A549 (cell line): ENCODE results near the gene PSMD8. TPM values are rescaled to one million over a fixed set of nuclear protein-coding genes. Genes with fewer than 3 reads are reported as not detected.

ENCODE experiments used
- ATAC-seq, 2 experiments: fragments of 200-7000 bp in 1 of 2; fragments of >200 bp in 1 of 2; cut with Nextera tagmentation in 1 of 2; cut with Tn5 transposase in 1 of 2; 3 replicates each; pipeline versions ENCODE4 v1.8.0 to v1.9.1; 2018 to 2020; ENCODE audit warnings: mild to moderate bottlenecking in 1 of 2, moderate library complexity in 1 of 2
- CTCF ChIA-PET: fragments of 300-600 bp; sonication (Branson Sonifier 250); formaldehyde crosslinking; extraction: SDS; loops from one replicate; lab custom pipeline; 2021; ENCODE audit warnings: antibody characterized with exemption, inconsistent platforms; lab: Yijun Ruan, JAX
- POLR2A ChIA-PET: fragments of 350-600 bp; formaldehyde crosslinking; extraction: SDS; loops from one replicate; lab custom pipeline; 2021; ENCODE audit warnings: antibody characterized with exemption, inconsistent platforms; lab: Yijun Ruan, JAX
- DNase-seq, 2 experiments: peaks; one replicate each; pipeline versions ENCODE4 v3.0.0 to v3.0.0-alpha.2; 2011 to 2016; ENCODE audit warnings: low read depth in 1 of 2, low spot score in 1 of 2
- FAIRE-seq: peaks from 2 replicates; lab custom pipeline; 2011; peaks lifted over from hg19 to GRCh38; lab: Jason Lieb, UNC
- H3K27ac ChIP-seq, 2 experiments: fragments of >200 bp; sonication (Bioruptor Twin); formaldehyde crosslinking; 3 replicates each; pipeline ENCODE4 v1.5.1; 2016 to 2017
- H3K4me1 ChIP-seq: fragments of >200 bp; sonication (Bioruptor Twin); formaldehyde crosslinking; 3 replicates; pipeline ENCODE4 v1.6.1; 2016
- H3K4me2 ChIP-seq: fragments of >200 bp; sonication (Bioruptor Twin); formaldehyde crosslinking; 3 replicates; pipeline ENCODE4 v1.6.1; 2016
- H3K4me3 ChIP-seq: fragments of >200 bp; sonication (Bioruptor Twin); formaldehyde crosslinking; 3 replicates; pipeline ENCODE4 v1.5.1; 2016
- H3K9me3 ChIP-seq: fragments of >200 bp; sonication (Bioruptor Twin); formaldehyde crosslinking; 3 replicates; pipeline ENCODE4 v1.6.1; 2016
- ATOH8 ChIP-seq: fragments of 250-450 bp; sonication (Bioruptor Pico); IDR thresholded peaks from 2 replicates; pipeline ENCODE4 v1.5.0; 2020; ENCODE audit warnings: low read depth, mild to moderate bottlenecking, moderate library complexity
- CBX8 ChIP-seq: fragments of 200-600 bp; sonication (generic); IDR thresholded peaks from 2 replicates; pipeline ENCODE4 v1.6.1; 2016
- FOSL2 ChIP-seq, 2 experiments: fragments of 450-650 bp in 1 of 2; fragments of >200 bp in 1 of 2; sonication (Bioruptor Twin) in 1 of 2; formaldehyde crosslinking; IDR thresholded peaks; 2 replicates each; pipeline versions ENCODE4 v1.5.0 to v1.6.1; 2016 to 2020; ENCODE audit warnings: mild to moderate bottlenecking in 1 of 2, moderate library complexity in 1 of 2
- GATA3 ChIP-seq: IDR thresholded peaks from 2 replicates; pipeline ENCODE4 v1.6.1; 2012; ENCODE audit warnings: borderline replicate concordance
- HES2 ChIP-seq: fragments of >200 bp; sonication (Bioruptor Twin); formaldehyde crosslinking; IDR thresholded peaks from 2 replicates; pipeline ENCODE4 v1.6.1; 2016
- HEYL ChIP-seq: fragments of 250-450 bp; sonication (Bioruptor Pico); IDR thresholded peaks from 2 replicates; pipeline ENCODE4 v1.8.0; 2021; ENCODE audit warnings: mild to moderate bottlenecking, moderate library complexity
- HMGXB4 ChIP-seq: fragments of 250-450 bp; sonication (Bioruptor Pico); IDR thresholded peaks from 2 replicates; pipeline ENCODE4 v1.5.0; 2021; ENCODE audit warnings: mild to moderate bottlenecking, moderate library complexity, borderline replicate concordance
- HOXA7 ChIP-seq: fragments of 250-450 bp; sonication (Bioruptor Pico); IDR thresholded peaks from 2 replicates; pipeline ENCODE4 v1.5.0; 2020; ENCODE audit warnings: mild to moderate bottlenecking, moderate library complexity
- HOXB5 ChIP-seq: fragments of 250-450 bp; sonication (Bioruptor Pico); IDR thresholded peaks from 2 replicates; pipeline ENCODE4 v1.5.0; 2020; ENCODE audit warnings: mild to moderate bottlenecking, moderate library complexity
- KDM5A ChIP-seq: fragments of 200-600 bp; sonication (generic); IDR thresholded peaks from 2 replicates; pipeline ENCODE4 v1.6.1; 2016; ENCODE audit warnings: antibody characterized with exemption, mild to moderate bottlenecking
- MAFK ChIP-seq: fragments of 450-650 bp; IDR thresholded peaks from 2 replicates; pipeline ENCODE4 v1.6.1; 2014; ENCODE audit not compliant: partially characterized antibody
- MAX ChIP-seq: IDR thresholded peaks from 2 replicates; pipeline ENCODE4 v1.6.1; 2012
- MYC ChIP-seq: IDR thresholded peaks from 2 replicates; pipeline ENCODE4 v1.6.1; 2012; ENCODE audit warnings: mild to moderate bottlenecking, inconsistent platforms, low read length, improper control_type of control experiment, borderline replicate concordance
- NPAS2 ChIP-seq: fragments of 250-450 bp; sonication (Bioruptor Pico); IDR thresholded peaks from 2 replicates; pipeline ENCODE4 v1.8.0; 2022; ENCODE audit warnings: mild to moderate bottlenecking, moderate library complexity, borderline replicate concordance
- PHF8 ChIP-seq: fragments of 200-600 bp; sonication (generic); IDR thresholded peaks from 2 replicates; pipeline ENCODE4 v1.6.1; 2016; ENCODE audit warnings: low read depth, mild to moderate bottlenecking, antibody characterized with exemption, moderate library complexity, borderline replicate concordance
- RFX5 ChIP-seq: fragments of 450-650 bp; IDR thresholded peaks from 2 replicates; pipeline ENCODE4 v1.7.1; 2014; ENCODE audit warnings: antibody characterized with exemption, mild to moderate bottlenecking, moderate library complexity
- RNF2 ChIP-seq: fragments of 200-600 bp; sonication (generic); IDR thresholded peaks from 2 replicates; pipeline ENCODE4 v1.6.1; 2016; ENCODE audit warnings: low read depth, mild to moderate bottlenecking, antibody characterized with exemption, moderate library complexity, borderline replicate concordance
- TP53 ChIP-seq: fragments of 250-450 bp; sonication (Bioruptor Pico); IDR thresholded peaks from 2 replicates; pipeline ENCODE4 v1.5.0; 2021; ENCODE audit warnings: mild to moderate bottlenecking, moderate library complexity
- ZSCAN20 ChIP-seq: fragments of 250-450 bp; sonication (Bioruptor Pico); IDR thresholded peaks from 2 replicates; pipeline ENCODE4 v1.8.0; 2022; ENCODE audit warnings: mild to moderate bottlenecking, moderate library complexity
- WGBS: methylation state at CpG from one replicate; pipeline ENCODE4 v1.1.6; 2017; ENCODE audit errors: missing lambda C conversion rate; 5-methylcytosine and 5-hydroxymethylcytosine counted together
- polyA plus RNA-seq, 4 experiments: library from polyadenylated mRNA; depleted of rRNA in 3 of 4; stranded (reverse); fragments of >200 nt; fragmentation: RNase III in 1 of 4; extraction: RNeasy Plus Mini Kit Qiagen cat#74134 plus additional on column Dnase treatment in 1 of 4; gene quantifications; 2 replicates in 3 of 4; 3 replicates in 1 of 4; pipeline ENCODE4 v1.2.3, GENCODE V29; 2011 to 2017
- TF ChIP-seq, protein P1 (sequence below): fragments of 200-600 bp; sonication (generic); IDR thresholded peaks from 2 replicates; pipeline ENCODE4 v1.6.1; 2016; ENCODE audit warnings: antibody characterized with exemption, mild to moderate bottlenecking, moderate library complexity
- TF ChIP-seq, protein P2 (sequence below): fragments of >200 bp; sonication (Bioruptor Twin); formaldehyde crosslinking; IDR thresholded peaks from 3 replicates; pipeline ENCODE4 v1.5.1; 2016

The PSMD8 gene
- polyA plus RNA-seq, 2 of the 4 experiments (the other 2 are of a cell fraction) = 437 to 456 TPM

DNA sequence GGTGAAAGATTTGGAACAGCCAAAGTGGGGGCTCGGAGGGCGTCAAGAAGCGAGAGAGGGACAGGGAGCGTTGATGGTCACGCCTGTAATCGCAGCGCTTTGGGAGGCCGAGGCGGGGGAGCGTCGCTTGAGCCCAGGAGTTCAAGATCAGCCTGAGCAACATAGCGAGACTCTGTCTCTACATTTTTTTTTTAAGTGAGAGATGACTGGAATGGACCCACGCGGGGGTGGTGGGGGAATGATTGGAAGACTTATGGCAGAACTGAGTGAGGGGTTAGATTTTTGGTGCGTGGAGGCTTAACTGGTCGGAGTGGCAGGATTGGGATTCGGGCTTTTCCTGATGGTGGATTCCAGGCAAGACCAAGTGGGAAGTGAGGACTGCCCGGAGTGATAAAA, 725 bp downstream of the PSMD8 start:
- ChIA-PET POLR2A (interaction anchor here (1.0 to 3.5 kb wide), 10 partner anchors 7 to 148 kb away, joined by 3 to 89 read pairs (median 12); partner anchors contain the start of genes C19orf33, CATSPERG, FAM98C and GGN), CTCF (interaction anchor here (0.9 to 7.3 kb wide), 19 partner anchors 10 to 171 kb away, joined by 3 to 67 read pairs (median 8); partner anchors contain the start of genes CATSPERG, FAM98C, GGN and KCNK6)
- Histone ChIP-seq H3K9me3 (no peaks in the 10 kb centered on the region), H3K4me1 (peaks cover 17% of the 10 kb centered on the region), H3K27ac (peak overlapping the region; percentile 88 to 91), H3K4me3 (peak overlapping the region; percentile 78), H3K4me2 (peak overlapping the region; percentile 99)
- no peak for TF ChIP-seq ZSCAN20 (CRISPR knock-in tag)
- peak; percentile 48; the same call in 1 of the 2 replicates for TF ChIP-seq KDM5A
- ATAC-seq = peak in 1 of 2 experiments; percentile 42; a peak in 4 of 6 replicates
- no peak for DNase-seq
- no peak for FAIRE-seq
- WGBS = 2% methylated on average over 18 of the region's 18 CpGs

DNA sequence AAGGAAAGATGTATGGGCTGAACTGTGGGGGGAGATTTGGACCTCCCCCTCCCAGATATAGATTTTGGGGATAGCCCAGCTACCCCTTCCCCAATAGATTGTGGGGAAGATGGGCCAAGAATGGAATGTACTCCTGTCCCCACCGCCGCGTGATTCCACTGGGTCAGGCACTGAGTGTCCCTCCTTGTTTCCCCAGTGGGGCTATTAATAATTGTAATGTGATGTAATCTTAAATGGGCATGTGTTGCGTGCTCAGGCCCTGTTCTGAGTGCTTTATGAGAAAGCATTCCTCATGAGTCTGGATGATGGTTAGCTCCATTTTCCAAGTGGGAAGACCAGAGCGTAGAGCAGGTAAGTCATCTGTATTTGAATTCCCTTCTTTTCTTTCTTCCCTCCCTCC, 1.4 kb downstream of the PSMD8 start:
- 94% methylated on average over 5 of the region's 5 CpGs for WGBS
- H3K4me3 ChIP-seq = peak overlapping the region; percentile 78

DNA sequence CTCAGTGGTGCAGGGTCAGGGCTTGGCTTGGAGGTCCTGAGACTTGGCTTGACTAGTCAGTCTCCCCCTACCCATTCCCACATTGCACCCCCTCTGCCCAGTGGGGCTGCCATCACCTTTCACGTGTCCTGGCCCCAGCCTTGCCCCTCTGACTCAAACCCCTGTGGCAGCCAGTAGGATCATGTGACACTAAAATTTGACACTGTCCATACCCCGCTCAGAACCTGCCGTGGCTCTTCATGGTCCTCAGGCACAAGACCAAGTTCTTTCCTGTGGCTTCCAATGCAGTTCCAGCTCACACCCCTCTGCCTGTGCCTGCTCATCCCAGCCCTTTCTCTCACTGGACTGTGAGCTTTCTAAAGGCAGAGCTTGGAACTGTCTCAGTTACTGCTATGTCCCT, 2.2 kb downstream of the PSMD8 start:
- CTCF ChIA-PET = interaction anchor here (0.8 to 7.3 kb wide), 8 partner anchors 8 to 150 kb away, joined by 4 to 67 read pairs (median 16); partner anchors contain the start of gene FAM98C
- FAIRE-seq (no peak), ATAC-seq (no peak), DNase-seq (no peak)
- Histone ChIP-seq H3K4me1 (peaks cover 17% of the 10 kb centered on the region), H3K4me2 (peak overlapping the region; percentile 99; the same call in 2 of the 3 replicates), H3K4me3 (no peak overlapping the region), H3K27ac (0 out of 6 replicates have a peak overlapping the region, but pooled peaks of 1 of the 2 experiments have one; percentile 88), H3K9me3 (no peaks in the 10 kb centered on the region)
- POLR2A ChIA-PET = interaction anchor here (0.7 to 3.5 kb wide), 3 partner anchors 12 to 121 kb away, joined by 3 to 89 read pairs (median 3); partner anchors contain the start of genes GGN, PPP1R14A and SPRED3
- no peak for TF ChIP-seq HMGXB4 (CRISPR knock-in tag)
- no peak for TF ChIP-seq GATA3
- TF ChIP-seq, protein P1, sequence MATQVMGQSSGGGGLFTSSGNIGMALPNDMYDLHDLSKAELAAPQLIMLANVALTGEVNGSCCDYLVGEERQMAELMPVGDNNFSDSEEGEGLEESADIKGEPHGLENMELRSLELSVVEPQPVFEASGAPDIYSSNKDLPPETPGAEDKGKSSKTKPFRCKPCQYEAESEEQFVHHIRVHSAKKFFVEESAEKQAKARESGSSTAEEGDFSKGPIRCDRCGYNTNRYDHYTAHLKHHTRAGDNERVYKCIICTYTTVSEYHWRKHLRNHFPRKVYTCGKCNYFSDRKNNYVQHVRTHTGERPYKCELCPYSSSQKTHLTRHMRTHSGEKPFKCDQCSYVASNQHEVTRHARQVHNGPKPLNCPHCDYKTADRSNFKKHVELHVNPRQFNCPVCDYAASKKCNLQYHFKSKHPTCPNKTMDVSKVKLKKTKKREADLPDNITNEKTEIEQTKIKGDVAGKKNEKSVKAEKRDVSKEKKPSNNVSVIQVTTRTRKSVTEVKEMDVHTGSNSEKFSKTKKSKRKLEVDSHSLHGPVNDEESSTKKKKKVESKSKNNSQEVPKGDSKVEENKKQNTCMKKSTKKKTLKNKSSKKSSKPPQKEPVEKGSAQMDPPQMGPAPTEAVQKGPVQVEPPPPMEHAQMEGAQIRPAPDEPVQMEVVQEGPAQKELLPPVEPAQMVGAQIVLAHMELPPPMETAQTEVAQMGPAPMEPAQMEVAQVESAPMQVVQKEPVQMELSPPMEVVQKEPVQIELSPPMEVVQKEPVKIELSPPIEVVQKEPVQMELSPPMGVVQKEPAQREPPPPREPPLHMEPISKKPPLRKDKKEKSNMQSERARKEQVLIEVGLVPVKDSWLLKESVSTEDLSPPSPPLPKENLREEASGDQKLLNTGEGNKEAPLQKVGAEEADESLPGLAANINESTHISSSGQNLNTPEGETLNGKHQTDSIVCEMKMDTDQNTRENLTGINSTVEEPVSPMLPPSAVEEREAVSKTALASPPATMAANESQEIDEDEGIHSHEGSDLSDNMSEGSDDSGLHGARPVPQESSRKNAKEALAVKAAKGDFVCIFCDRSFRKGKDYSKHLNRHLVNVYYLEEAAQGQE = no peak
- TF ChIP-seq MAX = no peak
- no peak for TF ChIP-seq HES2
- no peak for TF ChIP-seq ATOH8 (CRISPR knock-in tag)
- no peak for TF ChIP-seq TP53 (CRISPR knock-in tag)
- TF ChIP-seq HOXB5 (CRISPR knock-in tag) = no peak
- TF ChIP-seq, protein P2, sequence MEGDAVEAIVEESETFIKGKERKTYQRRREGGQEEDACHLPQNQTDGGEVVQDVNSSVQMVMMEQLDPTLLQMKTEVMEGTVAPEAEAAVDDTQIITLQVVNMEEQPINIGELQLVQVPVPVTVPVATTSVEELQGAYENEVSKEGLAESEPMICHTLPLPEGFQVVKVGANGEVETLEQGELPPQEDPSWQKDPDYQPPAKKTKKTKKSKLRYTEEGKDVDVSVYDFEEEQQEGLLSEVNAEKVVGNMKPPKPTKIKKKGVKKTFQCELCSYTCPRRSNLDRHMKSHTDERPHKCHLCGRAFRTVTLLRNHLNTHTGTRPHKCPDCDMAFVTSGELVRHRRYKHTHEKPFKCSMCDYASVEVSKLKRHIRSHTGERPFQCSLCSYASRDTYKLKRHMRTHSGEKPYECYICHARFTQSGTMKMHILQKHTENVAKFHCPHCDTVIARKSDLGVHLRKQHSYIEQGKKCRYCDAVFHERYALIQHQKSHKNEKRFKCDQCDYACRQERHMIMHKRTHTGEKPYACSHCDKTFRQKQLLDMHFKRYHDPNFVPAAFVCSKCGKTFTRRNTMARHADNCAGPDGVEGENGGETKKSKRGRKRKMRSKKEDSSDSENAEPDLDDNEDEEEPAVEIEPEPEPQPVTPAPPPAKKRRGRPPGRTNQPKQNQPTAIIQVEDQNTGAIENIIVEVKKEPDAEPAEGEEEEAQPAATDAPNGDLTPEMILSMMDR = no peak
- no peak for TF ChIP-seq KDM5A
- no peak for TF ChIP-seq FOSL2 (IDR thresholded peaks at IDR 0.05)
- TF ChIP-seq FOSL2 (CRISPR knock-in tag; IDR thresholded peaks at IDR 0.05) = no peak
- TF ChIP-seq CBX8 = no peak
- TF ChIP-seq MYC = no peak
- no peak for TF ChIP-seq MAFK
- TF ChIP-seq PHF8 = no peak
- TF ChIP-seq, all 56 proteins: peak for 0
- WGBS = 96% methylated on average over 3 of the region's 3 CpGs

More for the DNA sequence above, 1.4 kb downstream of the PSMD8 start:
- CTCF ChIA-PET = interaction anchor here (0.9 to 7.3 kb wide), 11 partner anchors 9 to 242 kb away, joined by 3 to 67 read pairs (median 10); partner anchors contain the start of genes CATSPERG, FAM98C and PPP1R14A
- Histone ChIP-seq H3K4me2 (peak overlapping the region; percentile 99), H3K4me1 (peaks cover 17% of the 10 kb centered on the region), H3K9me3 (no peaks in the 10 kb centered on the region), H3K27ac (peak overlapping the region; percentile 88 to 91)
- FAIRE-seq = no peak
- TF ChIP-seq NPAS2 (no peak), RNF2 (no peak), HEYL (CRISPR knock-in tag) (no peak), RFX5 (no peak), HOXA7 (no peak)
- DNase-seq = no peak
- POLR2A ChIA-PET = interaction anchor here (0.7 to 3.5 kb wide), 4 partner anchors 9 to 120 kb away, joined by 3 to 89 read pairs (median 5); partner anchors contain the start of genes GGN, PPP1R14A and SPRED3
- no peak for ATAC-seq
